Liver (tissue), 3 donors: ENCODE data around the gene KRT17.

Experiments
- CTCF ChIP-seq: fragments of 150-350 bp; IDR thresholded peaks from 2 replicates; pipeline ENCODE4 v1.5.1; 2017; ENCODE audit warnings: improper control_type of control experiment, low read depth, low read length; ENCODE audit not compliant: missing input control
- JUND ChIP-seq, 2 donors: IDR thresholded peaks; 2 replicates each; pipeline ENCODE4 v1.6.1; 2016; ENCODE audit warnings: antibody characterized with exemption in 2 of 2
- donor health status: healthy.
- donor health status: healthy.

- no peak for TF ChIP-seq CTCF
- TF ChIP-seq JUND (IDR thresholded peaks at IDR 0.05) = no peak
Measured at GRCh38 chr17:41613277-41614082, 10.9 kb downstream of the KRT17 start.
